IMR-90 (cell line): ENCODE data around the gene RANGRF.

Experiments used
- CEBPB ChIP-seq: IDR thresholded peaks from 2 replicates; pipeline ENCODE4 v1.6.1; 2012; ENCODE audit warnings: low read depth, low read length, improper control_type of control experiment
- CTCF ChIP-seq: conservative IDR thresholded peaks from 2 replicates; pipeline ENCODE4 v1.5.1; 2012; ENCODE audit warnings: mild to moderate bottlenecking, low read depth, low read length, improper control_type of control experiment
- FOS ChIP-seq: fragments of 150-350 bp; IDR thresholded peaks from 2 replicates; pipeline ENCODE4 v1.6.1; 2016; ENCODE audit warnings: low read depth, low read length
- MAFK ChIP-seq: IDR thresholded peaks from 2 replicates; pipeline ENCODE4 v1.6.1; 2012; ENCODE audit warnings: low read depth, low read length, improper control_type of control experiment
- MAZ ChIP-seq: IDR thresholded peaks from 2 replicates; pipeline ENCODE4 v1.6.1; 2012; ENCODE audit warnings: low read depth, mild to moderate bottlenecking, low read length, improper control_type of control experiment, moderate library complexity, borderline replicate concordance
- MXI1 ChIP-seq: IDR thresholded peaks from 2 replicates; pipeline ENCODE4 v1.6.1; 2012; ENCODE audit warnings: low read depth, mild to moderate bottlenecking, low read length, moderate library complexity, borderline replicate concordance
- POLR2A ChIP-seq: IDR thresholded peaks from 2 replicates; pipeline ENCODE4 v1.6.1; 2012; ENCODE audit warnings: mild to moderate bottlenecking, low read depth, low read length
- RAD21 ChIP-seq: IDR thresholded peaks from 2 replicates; pipeline ENCODE4 v1.6.1; 2012; ENCODE audit warnings: low read length, improper control_type of control experiment

DNA sequence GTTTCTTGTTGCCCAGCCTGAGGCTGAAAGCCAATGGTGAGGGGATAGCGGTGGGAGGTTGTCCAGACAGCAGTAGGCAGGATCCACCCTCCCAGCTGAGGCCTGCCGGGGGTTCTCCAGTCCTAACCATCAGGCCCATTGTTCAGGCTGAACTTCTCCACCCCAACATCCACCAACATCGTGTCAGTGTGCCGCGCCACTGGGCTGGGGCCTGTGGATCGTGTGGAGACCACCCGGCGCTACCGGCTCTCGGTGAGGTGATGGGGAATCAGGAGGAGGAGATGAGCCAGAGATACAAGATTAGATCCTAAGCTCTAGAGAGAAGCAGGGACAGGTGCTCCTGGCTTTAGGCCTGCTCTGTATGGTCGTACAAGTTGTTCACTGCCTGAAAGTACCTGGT lies 33.6 kb upstream of the RANGRF start:
- TF ChIP-seq CTCF: no peak
- TF ChIP-seq RAD21: no peak
- TF ChIP-seq CEBPB: no peak
- no peak for TF ChIP-seq POLR2A
- no peak for TF ChIP-seq MXI1
- no peak for TF ChIP-seq FOS
- no peak for TF ChIP-seq MAFK
- no peak for TF ChIP-seq MAZ
